H9 (cell line): ENCODE data around the gene NR2F1-AS1. TPM values are rescaled to one million over a fixed set of nuclear protein-coding genes. Genes with fewer than 3 reads are reported as not detected.
A peak's percentile ranks its signal among the peaks of the same experiment; 100 is the strongest.

Experiments
- DNase-seq: peaks from one replicate; pipeline ENCODE4 v3.0.0-alpha.2; 2017
- H2AFZ ChIP-seq: one replicate; pipeline ENCODE4 v1.6.1; 2013; ENCODE audit warnings: mild to moderate bottlenecking, low read length, control low read depth, moderate library complexity
- H2AK5ac ChIP-seq: 2 replicates; pipeline ENCODE4 v1.6.1; 2013; ENCODE audit warnings: low read length, control low read depth, mixed read lengths; ENCODE audit not compliant: insufficient read length
- H2BK120ac ChIP-seq: one replicate; pipeline ENCODE4 v1.6.1; 2013; ENCODE audit warnings: low read depth, mild to moderate bottlenecking, low read length, control low read depth, inconsistent platforms; ENCODE audit not compliant: poor library complexity, severe bottlenecking
- H2BK12ac ChIP-seq: 2 replicates; pipeline ENCODE4 v1.6.1; 2013; ENCODE audit warnings: low read length, control low read depth, mixed read lengths, low read depth; ENCODE audit not compliant: insufficient read length
- H2BK15ac ChIP-seq: 2 replicates; pipeline ENCODE4 v1.6.1; 2013; ENCODE audit warnings: low read depth, low read length, control low read depth
- H2BK20ac ChIP-seq: one replicate; pipeline ENCODE4 v1.6.1; 2013; ENCODE audit warnings: low read depth, mild to moderate bottlenecking, low read length, control low read depth, inconsistent platforms; ENCODE audit not compliant: poor library complexity, severe bottlenecking
- H2BK5ac ChIP-seq: 2 replicates; pipeline ENCODE4 v1.6.1; 2013; ENCODE audit warnings: low read length, control low read depth, mixed read lengths; ENCODE audit not compliant: insufficient read length
- H3K14ac ChIP-seq: 2 replicates; pipeline ENCODE4 v1.6.1; 2013; ENCODE audit warnings: low read length, control low read depth; ENCODE audit not compliant: insufficient read depth
- H3K18ac ChIP-seq: 2 replicates; pipeline ENCODE4 v1.6.1; 2013; ENCODE audit warnings: low read depth, mild to moderate bottlenecking, mixed read lengths, low read length, control low read depth; ENCODE audit not compliant: insufficient read length
- H3K23ac ChIP-seq: 2 replicates; pipeline ENCODE4 v1.6.1; 2013; ENCODE audit warnings: low read length, control low read depth, mixed read lengths, low read depth; ENCODE audit not compliant: insufficient read length
- H3K23me2 ChIP-seq: 2 replicates; pipeline ENCODE4 v1.6.1; 2013; ENCODE audit warnings: low read depth, mild to moderate bottlenecking, mixed read lengths, low read length, control low read depth; ENCODE audit not compliant: insufficient read length, poor library complexity, severe bottlenecking
- H3K27ac ChIP-seq: 2 replicates; pipeline ENCODE4 v1.5.1; 2013; ENCODE audit warnings: low read length, control low read depth, mixed read lengths, low read depth; ENCODE audit not compliant: insufficient read length
- H3K27me3 ChIP-seq: 2 replicates; pipeline ENCODE4 v1.6.1; 2013; ENCODE audit warnings: low read length, control low read depth, inconsistent platforms; ENCODE audit not compliant: insufficient read depth
- H3K4ac ChIP-seq: 2 replicates; pipeline ENCODE4 v1.6.1; 2013; ENCODE audit warnings: low read depth, mild to moderate bottlenecking, control low read depth, inconsistent platforms, low read length, moderate library complexity
- H3K4me1 ChIP-seq: 2 replicates; pipeline ENCODE4 v1.6.1; 2013; ENCODE audit warnings: low read length, control low read depth, inconsistent platforms; ENCODE audit not compliant: insufficient read depth
- H3K4me2 ChIP-seq: 2 replicates; pipeline ENCODE4 v1.6.1; 2013; ENCODE audit warnings: low read length, control low read depth, mixed read lengths; ENCODE audit not compliant: insufficient read length, insufficient read depth
- H3K56ac ChIP-seq: 2 replicates; pipeline ENCODE4 v1.6.1; 2013; ENCODE audit warnings: low read depth, mild to moderate bottlenecking, mixed read lengths, low read length, control low read depth; ENCODE audit not compliant: insufficient read length
- H3K79me1 ChIP-seq: 2 replicates; pipeline ENCODE4 v1.6.1; 2013; ENCODE audit warnings: low read depth, mild to moderate bottlenecking, moderate library complexity, low read length, control low read depth, inconsistent platforms; ENCODE audit not compliant: insufficient read depth, poor library complexity, severe bottlenecking
- H3K79me2 ChIP-seq: 2 replicates; pipeline ENCODE4 v1.6.1; 2013; ENCODE audit warnings: low read length, control low read depth, inconsistent platforms; ENCODE audit not compliant: insufficient read depth
- H3K9ac ChIP-seq: 2 replicates; pipeline ENCODE4 v1.6.1; 2013; ENCODE audit warnings: low read length, control low read depth, mixed read lengths; ENCODE audit not compliant: insufficient read length; ENCODE audit errors: extremely low read depth
- H3K9me3 ChIP-seq: one replicate; pipeline ENCODE4 v1.6.1; 2013; ENCODE audit warnings: low read depth, low read length, inconsistent platforms; ENCODE audit not compliant: control insufficient read depth
- H3T11ph ChIP-seq: one replicate; pipeline ENCODE4 v1.6.1; 2013; ENCODE audit warnings: mild to moderate bottlenecking, low read length, control low read depth, inconsistent platforms
- H4K20me1 ChIP-seq: one replicate; pipeline ENCODE4 v1.6.1; 2013; ENCODE audit not compliant: control insufficient read depth, insufficient read length, insufficient read depth
- H4K5ac ChIP-seq: 2 replicates; pipeline ENCODE4 v1.6.1; 2013; ENCODE audit warnings: low read depth, mild to moderate bottlenecking, mixed read lengths, low read length, control low read depth; ENCODE audit not compliant: insufficient read length
- H4K8ac ChIP-seq: replicated peaks from 2 replicates; pipeline ENCODE4 v1.6.1; 2013; ENCODE audit warnings: low read length, control low read depth, mixed read lengths, low read depth; ENCODE audit not compliant: insufficient read length
- H4K91ac ChIP-seq: 2 replicates; pipeline ENCODE4 v1.6.1; 2013; ENCODE audit warnings: low read depth, mild to moderate bottlenecking, moderate library complexity, mixed read lengths, low read length, control low read depth; ENCODE audit not compliant: insufficient read length
- H3K27ac Mint-ChIP-seq, 3 experiments: 2 replicates in 2 of 3; 3 replicates in 1 of 3; pipeline ENCODE4 v1.8.0; 2020 to 2021; ENCODE audit warnings: mixed read lengths in 3 of 3, mild to moderate bottlenecking in 1 of 3, moderate library complexity in 1 of 3
- H3K27me3 Mint-ChIP-seq: 2 replicates; pipeline ENCODE4 v1.8.0; 2021; ENCODE audit warnings: low read depth, mild to moderate bottlenecking, moderate library complexity, mixed read lengths
- H3K36me3 Mint-ChIP-seq, 3 experiments: 2 replicates in 2 of 3; 3 replicates in 1 of 3; pipeline ENCODE4 v1.8.0; 2020 to 2021; ENCODE audit warnings: low read depth in 3 of 3, mixed read lengths in 3 of 3; ENCODE audit not compliant: insufficient read depth in 1 of 3
- H3K4me1 Mint-ChIP-seq, 2 experiments: 2 replicates each; pipeline ENCODE4 v1.8.0; 2020; ENCODE audit warnings: mixed read lengths in 2 of 2
- H3K4me3 Mint-ChIP-seq, 2 experiments: 2 replicates in 1 of 2; 3 replicates in 1 of 2; pipeline ENCODE4 v1.8.0; 2020 to 2021; ENCODE audit warnings: mild to moderate bottlenecking in 2 of 2, mixed read lengths in 2 of 2, moderate library complexity in 1 of 2
- H3K9me3 Mint-ChIP-seq, 2 experiments: 2 replicates in 1 of 2; 3 replicates in 1 of 2; pipeline ENCODE4 v1.8.0; 2020; ENCODE audit warnings: mild to moderate bottlenecking in 2 of 2, mixed read lengths in 2 of 2, moderate library complexity in 1 of 2
- total RNA-seq: library from RNA; stranded (reverse); gene quantifications from 2 replicates; pipeline ENCODE4 v1.2.1, GENCODE V29; 2021
- TF ChIP-seq, protein P1 (sequence below): fragments of 200-600 bp; sonication (generic); conservative IDR thresholded peaks from 3 replicates; pipeline ENCODE4 v1.8.0; 2021; ENCODE audit warnings: antibody characterized with exemption, mild to moderate bottlenecking

The NR2F1-AS1 gene
- total RNA-seq, 1 experiment from 2014 or later, result 1.9 TPM

GRCh38 chr5:93612855-93613243, 31.8 kb upstream of the NR2F1-AS1 start:
- Mint-ChIP-seq H3K36me3 (no peaks in the 10 kb centered on the region), H3K4me1 (peaks cover 15 to 30% of the 10 kb centered on the region in 2 experiments), H3K27me3 (no peaks in the 10 kb centered on the region), H3K9me3 (peaks cover 0 to 8% of the 10 kb centered on the region in 2 experiments; a peak in 2 of 5 replicates), H3K4me3 (peak overlapping the region in 1 of 2 experiments; percentile 30; a peak in 2 of 5 replicates), H3K27ac (no peak overlapping the region)
- Histone ChIP-seq H3K79me2 (no peaks in the 10 kb centered on the region), H4K91ac (no peak overlapping the region), H2AFZ (no peak overlapping the region), H2AK5ac (no peak overlapping the region), H3K14ac (no peak overlapping the region), H3K4ac (no peak overlapping the region), H3K18ac (no peak overlapping the region), H3K23me2 (peaks cover 4% of the 10 kb centered on the region), H3K56ac (no peak overlapping the region), H3K27me3 (peaks cover 86% of the 10 kb centered on the region), H3T11ph (no peak overlapping the region), H3K4me1 (peaks cover 3% of the 10 kb centered on the region; the same call in 1 of the 2 replicates), H2BK5ac (no peak overlapping the region), H3K9ac (no peak overlapping the region), H2BK20ac (no peak overlapping the region), H2BK15ac (no peak overlapping the region), H3K79me1 (no peaks in the 10 kb centered on the region), H4K5ac (no peak overlapping the region), H2BK12ac (no peak overlapping the region), H3K4me2 (no peak overlapping the region), H4K20me1 (no peaks in the 10 kb centered on the region), H3K27ac (no peak overlapping the region), H3K9me3 (no peaks in the 10 kb centered on the region), H4K8ac (no peak overlapping the region), H3K23ac (no peak overlapping the region), H2BK120ac (no peak overlapping the region)
- DNase-seq, result no peak
- TF ChIP-seq, protein P1, sequence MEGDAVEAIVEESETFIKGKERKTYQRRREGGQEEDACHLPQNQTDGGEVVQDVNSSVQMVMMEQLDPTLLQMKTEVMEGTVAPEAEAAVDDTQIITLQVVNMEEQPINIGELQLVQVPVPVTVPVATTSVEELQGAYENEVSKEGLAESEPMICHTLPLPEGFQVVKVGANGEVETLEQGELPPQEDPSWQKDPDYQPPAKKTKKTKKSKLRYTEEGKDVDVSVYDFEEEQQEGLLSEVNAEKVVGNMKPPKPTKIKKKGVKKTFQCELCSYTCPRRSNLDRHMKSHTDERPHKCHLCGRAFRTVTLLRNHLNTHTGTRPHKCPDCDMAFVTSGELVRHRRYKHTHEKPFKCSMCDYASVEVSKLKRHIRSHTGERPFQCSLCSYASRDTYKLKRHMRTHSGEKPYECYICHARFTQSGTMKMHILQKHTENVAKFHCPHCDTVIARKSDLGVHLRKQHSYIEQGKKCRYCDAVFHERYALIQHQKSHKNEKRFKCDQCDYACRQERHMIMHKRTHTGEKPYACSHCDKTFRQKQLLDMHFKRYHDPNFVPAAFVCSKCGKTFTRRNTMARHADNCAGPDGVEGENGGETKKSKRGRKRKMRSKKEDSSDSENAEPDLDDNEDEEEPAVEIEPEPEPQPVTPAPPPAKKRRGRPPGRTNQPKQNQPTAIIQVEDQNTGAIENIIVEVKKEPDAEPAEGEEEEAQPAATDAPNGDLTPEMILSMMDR, result no peak
